ENCODE data around the gene ABCC10.

DNA sequence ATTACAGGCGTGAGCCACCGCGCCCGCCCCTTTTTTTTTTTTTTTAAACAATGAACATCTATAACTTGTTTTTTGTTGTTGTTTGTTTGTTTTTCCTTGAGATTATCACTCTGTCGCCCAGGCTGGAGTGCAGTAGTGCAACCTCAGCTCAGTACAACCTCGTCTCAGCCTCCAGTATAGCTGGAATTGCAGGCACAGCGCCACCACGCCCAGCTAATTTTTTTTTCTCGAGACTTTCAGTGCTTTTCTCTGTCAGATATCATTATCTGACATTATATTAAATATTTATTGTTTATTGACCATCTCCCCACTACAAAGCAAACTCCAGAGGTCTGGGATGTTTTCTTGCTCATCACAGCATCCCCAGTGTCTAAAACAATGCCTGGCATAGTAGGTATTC is 30.3 kb downstream of the ABCC10 start:
- TF ChIP-seq CTCF (IDR thresholded peaks at IDR 0.05): no peak
- TF ChIP-seq POLR2AphosphoS5 (IDR thresholded peaks at IDR 0.05): no peak
- no peak for TF ChIP-seq POLR2A (IDR thresholded peaks at IDR 0.05)

Data from suprapubic skin (tissue), 4 donors.